ENCODE results near the gene PPARA.

- TF ChIP-seq EZH2 (IDR thresholded peaks at IDR 0.05) (no peak), ZBTB33 (IDR thresholded peaks at IDR 0.05; ENCODE audit: extremely low read depth, insufficient replicate concordance, low read length) (no peak)
- TF ChIP-seq, protein P1, sequence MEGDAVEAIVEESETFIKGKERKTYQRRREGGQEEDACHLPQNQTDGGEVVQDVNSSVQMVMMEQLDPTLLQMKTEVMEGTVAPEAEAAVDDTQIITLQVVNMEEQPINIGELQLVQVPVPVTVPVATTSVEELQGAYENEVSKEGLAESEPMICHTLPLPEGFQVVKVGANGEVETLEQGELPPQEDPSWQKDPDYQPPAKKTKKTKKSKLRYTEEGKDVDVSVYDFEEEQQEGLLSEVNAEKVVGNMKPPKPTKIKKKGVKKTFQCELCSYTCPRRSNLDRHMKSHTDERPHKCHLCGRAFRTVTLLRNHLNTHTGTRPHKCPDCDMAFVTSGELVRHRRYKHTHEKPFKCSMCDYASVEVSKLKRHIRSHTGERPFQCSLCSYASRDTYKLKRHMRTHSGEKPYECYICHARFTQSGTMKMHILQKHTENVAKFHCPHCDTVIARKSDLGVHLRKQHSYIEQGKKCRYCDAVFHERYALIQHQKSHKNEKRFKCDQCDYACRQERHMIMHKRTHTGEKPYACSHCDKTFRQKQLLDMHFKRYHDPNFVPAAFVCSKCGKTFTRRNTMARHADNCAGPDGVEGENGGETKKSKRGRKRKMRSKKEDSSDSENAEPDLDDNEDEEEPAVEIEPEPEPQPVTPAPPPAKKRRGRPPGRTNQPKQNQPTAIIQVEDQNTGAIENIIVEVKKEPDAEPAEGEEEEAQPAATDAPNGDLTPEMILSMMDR (IDR thresholded peaks at IDR 0.05 in 2 of 3, conservative IDR thresholded peaks at IDR 0.05 in 1 of 3; ENCODE audit: borderline replicate concordance in 1 of 3, insufficient read depth in 1 of 3, low read depth in 2 of 3, low read length in 2 of 3): no peak
- TF ChIP-seq, protein P2, sequence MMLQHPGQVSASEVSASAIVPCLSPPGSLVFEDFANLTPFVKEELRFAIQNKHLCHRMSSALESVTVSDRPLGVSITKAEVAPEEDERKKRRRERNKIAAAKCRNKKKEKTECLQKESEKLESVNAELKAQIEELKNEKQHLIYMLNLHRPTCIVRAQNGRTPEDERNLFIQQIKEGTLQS (IDR thresholded peaks at IDR 0.05): no peak
These were observed 43.1 kb upstream of the PPARA start for GRCh38 chr22:46107089-46107664.
